Measurements from ENCODE around the gene RAN.
"Not testable (repeated sequence)": the region's sequence is repeated elsewhere in the genome, so short reads cannot be mapped to it uniquely, and the experiment has no call there.

Gene RAN

DNA sequence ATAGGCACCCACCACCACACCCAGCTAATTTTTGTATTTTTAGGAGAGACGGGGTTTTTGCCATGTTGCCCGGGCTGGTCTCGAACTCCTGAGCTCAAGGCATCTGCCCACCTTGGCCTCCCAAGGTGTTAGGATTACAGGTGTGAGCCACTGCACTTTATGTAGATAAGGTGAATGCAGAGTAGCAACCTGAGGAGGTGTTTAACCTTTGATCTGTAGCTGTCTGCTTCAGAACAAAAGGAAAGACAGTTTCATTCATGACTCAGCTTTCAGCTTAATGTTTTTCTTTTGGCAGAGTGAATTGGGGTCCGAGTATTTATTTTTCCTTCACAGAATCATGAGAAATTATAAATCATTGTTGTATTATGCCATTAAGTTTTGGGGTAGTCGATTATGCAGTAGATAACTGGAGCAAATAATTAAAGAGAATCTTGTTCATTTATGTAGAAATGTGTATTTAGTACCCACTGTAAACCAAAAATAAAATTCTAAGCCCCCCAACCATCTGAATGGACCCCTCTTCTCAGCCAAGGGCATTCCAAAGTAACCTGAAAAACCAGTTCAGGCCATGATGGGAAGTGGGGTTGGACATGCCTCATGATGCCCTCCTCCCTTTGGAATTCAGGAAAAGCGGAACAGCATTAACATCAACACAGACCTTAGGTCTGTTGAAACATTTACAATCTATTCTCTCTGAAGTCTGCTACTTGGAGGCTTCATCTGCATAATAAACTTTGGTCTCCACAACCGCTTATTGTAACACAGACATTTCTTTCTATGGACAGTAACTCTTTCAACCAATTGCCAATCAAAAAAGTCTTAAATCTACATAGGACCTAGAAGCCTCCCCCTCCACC lies 22.1 kb upstream of the RAN start:
- no peak for DNase-seq

DNA sequence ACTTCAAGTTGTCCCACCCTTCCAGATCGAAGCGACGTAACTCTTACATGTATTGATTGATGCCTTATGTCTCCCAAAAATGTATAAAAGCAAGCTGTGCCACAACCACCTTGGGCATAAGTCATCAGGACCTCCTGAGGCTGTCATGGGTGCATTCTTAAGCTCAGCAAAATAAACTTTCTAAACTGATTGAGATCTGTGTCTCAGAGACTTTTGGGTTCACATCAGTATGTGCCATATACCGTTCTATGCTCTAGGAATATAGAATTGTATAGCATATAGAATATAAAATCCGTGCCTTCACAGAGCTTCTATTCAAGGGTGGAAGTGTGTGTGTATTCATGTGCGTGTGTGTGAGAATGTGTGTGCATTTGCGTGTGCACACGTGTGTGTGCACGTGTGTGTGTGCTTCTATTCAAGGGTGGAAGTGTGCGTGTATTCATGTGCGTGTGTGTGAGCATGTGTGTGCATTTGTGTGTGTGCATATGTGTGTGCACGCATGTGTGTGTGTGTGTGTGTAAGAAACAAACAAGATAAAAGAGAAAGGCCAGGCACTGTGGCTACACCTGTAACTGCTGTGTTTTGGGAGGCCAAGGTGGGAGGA lies 21.3 kb upstream of the RAN start:
- DNase-seq: no peak

DNA sequence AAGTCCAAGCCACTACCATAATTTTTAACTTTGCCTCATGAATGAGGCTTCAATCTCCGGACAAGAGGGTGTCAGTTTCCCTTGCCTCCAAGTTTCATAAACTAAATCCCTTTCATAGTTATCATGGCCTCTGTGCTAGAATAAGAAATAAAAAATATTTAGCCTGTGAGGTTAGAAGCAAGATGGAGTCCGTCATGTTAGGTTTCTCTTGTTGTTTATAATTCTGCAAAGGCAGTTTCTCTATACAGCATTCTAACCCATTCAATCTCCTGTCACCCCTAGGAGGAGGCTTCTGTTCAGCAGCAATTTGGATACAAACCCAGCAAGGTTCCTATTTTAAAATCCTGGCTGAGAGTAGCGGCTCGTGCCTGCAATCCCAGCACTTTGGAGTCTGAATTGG lies 15.8 kb upstream of the RAN start:
- DNase-seq: no peak

DNA sequence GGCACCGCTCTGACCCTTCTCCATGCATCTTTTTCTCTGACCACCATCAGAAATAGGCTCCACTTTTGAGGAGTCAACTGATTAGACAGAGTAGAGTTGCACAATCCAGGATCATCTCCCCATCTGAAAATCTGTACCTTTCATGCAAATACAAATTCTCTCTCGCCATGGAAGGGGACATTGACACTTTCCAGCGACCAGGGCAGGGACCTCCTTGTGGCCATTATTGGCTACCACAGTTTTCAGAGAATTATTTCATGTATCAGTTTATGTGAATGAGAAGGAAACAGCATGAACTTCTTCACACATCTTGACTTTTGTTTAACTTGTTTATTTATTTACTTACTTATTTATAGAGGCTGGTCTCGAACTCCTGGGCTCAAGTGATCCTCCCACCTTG lies 13.8 kb upstream of the RAN start:
- no peak for DNase-seq

DNA sequence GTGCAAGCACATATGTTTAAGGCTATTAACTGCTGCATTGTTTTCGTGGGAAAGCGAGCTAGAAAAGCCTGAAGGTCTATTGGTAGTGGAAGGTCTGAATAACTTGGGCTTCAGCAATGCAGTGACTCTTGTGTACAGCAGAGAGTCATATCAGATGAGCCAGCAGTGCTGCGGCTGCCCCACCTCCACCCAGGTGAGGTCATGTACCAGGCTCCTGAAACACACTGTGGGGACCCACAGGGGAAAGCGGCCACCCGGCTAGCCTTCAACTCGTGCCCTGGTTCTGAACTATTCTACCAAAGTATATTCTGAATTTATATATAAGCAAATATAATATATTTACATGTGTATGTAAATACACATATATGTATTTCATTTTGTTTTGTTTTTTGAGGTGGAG lies 12.7 kb upstream of the RAN start:
- no peak for DNase-seq

DNA sequence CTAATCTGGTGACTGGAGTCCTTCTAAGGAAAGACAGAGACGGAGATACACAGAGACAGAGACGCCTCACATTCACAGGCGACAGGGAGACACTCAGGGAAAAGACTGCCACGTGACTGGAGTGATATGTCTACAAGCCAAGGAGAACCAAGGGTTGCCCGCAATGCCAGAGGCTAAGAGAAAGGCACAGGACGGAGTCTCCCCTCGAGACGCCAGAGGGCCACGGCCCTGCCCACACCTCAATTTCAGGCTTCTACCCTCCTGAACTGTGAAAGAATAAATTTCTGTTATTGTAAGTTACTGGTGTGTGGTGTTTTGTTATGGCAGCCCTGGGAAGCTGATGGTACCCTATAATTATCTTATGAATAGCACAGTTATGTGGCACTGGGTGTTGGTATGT lies 11.6 kb upstream of the RAN start:
- no peak for DNase-seq

DNA sequence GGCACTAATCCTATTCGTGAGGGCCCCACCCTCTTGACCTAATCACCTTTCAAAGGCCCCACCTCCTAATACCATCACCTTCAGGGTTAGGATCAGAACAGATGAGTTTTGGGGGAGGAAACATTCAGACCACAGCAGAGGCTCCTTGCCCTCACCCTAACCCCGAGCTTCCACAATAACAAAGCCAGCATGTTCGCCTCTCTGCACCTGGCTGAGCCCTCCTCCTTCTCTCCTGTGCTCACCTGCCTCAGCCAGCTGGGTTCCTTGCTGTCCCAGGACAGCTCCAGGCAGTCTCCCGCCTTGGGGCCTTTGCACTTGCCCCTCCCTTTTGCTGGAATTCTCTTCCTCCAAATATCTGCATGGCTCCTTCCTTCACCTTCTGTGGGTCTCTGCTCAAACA lies 9.7 kb upstream of the RAN start:
- no peak for DNase-seq

DNA sequence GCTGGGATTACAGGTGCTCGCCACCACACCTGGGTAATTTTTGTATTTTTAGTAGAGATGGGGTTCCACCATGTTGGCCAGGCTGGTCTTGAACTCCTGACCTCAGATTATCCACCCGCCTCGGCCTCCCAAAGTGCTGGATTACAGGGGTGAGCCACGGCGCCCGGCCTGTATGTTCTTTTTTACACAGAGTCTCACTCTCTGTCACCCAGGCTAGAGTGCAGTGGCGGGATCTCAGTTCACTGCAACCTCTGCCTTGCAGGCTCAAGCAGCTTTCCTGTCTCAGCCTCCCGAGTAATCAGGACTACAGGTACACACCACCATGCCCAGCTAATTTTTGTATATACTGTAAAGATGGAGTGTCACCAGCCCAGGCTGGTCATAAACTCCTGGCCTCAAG lies 9.1 kb upstream of the RAN start:
- not testable (repeated sequence) for DNase-seq

DNA sequence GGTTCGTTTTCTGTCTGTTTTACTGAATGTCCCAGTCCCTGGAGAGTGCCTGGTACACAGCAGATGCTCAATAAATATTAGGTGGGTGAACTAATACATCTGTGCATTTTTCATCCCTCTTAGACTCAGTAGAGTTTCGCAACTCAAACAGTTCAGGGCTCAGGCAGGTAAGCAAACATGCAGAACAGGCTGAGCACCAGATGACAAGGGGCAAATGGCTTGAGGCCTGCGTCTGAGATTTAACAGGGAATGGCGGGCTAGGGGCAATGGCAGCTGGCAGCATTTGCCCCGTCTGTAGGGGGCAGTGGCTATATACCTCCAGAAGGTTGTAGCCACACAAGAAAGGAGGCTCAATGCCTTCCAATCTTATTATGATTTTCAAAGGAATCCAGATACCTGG lies 8.6 kb upstream of the RAN start:
- no peak for DNase-seq

DNA sequence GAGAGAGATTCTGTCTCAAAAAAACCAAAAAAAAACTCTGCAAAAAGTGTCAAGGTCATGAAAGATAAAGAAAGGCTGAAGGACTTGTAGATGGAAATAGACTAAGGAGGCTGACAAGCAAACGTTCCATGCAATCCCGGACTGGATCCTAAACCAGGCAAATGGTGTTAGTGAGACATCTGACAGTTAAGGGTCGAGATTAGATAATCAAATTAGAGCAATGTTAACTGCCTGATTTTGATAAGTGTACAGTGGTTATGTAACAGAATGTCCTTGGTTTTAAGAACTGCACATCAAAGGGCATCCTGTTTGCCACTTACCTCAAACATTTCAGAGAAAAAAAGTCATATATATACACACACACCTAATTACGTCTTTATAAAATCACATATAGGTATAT lies 3.5 kb upstream of the RAN start:
- no peak for DNase-seq

DNA sequence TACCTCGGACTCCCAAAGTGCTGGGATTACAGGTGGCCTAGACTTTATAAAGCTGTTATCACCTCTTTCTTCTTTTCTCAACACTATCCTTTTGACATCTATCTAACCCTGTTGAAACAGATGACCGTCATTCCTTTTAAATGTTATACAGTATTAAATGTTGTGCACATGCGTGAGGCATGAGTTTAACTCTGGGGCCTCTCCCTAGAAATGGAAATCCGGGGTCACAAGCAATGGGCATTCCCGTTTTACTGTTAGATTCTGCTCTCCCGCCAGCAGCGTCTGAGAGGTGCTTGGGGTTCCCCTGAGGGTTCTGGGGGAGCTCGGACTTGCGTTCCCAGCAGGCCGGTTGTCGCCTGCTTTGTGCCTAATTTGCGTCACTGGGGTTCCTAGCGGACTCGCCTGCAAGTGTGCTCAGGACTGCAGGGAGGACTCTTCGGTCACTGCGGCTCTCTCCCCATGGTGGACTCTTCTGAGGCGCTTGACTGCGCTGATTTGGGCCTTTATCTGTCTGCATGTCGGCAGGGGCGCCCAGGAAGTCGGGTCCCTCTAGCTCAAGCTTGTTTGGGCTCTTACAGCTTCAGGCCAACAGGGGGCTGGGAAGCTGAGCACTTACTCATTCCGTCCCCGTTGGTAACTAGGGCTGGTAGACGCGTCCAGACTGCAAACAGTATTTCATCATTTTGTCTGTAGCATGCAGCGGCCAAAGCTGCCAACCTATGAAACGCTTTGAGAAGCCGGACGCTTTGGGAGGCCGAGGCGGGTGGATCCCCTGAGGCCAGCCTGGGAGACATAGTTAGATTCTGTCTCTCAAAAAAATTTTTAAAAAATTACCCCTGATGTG lies 1.2 kb upstream of the RAN start:
- DNase-seq: peak; percentile 59

DNA sequence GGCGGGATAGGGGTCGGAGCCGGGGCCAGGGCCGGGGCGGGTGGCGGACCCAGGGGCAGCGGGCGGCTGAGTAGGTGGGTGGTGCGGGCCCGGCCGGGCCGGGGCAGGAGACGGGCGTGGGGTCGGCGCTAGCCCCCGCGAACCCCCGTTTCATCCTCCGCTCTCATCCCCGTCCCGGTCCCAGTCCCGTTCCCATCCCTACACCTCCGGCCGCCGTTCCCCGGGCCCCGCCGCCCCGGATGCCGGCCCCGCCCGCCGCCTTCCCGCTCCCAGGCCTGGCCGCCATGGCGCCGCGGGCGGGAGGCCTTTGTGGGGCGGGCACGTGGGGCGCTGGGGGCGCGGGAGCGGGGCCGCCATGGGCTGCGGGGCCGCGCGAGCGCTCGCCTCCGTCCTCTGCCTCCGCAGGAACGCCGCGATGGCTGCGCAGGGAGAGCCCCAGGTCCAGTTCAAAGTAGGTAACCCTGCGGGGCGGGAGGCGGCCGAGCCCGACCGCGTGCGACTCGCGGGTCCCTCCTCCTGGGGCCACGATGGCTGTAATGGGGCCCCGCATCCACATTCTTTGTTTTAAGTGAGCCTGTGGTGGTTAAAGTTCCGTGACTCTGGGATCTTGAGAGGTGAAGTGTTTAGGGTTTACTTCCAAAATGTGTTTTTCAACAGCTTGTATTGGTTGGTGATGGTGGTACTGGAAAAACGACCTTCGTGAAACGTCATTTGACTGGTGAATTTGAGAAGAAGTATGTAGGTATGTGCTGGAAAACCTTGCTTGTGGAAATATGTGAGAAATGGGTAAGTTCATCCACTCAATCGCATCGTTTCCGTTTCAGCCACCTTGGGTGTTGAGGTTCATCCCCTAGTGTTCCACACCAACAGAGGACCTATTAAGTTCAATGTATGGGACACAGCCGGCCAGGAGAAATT lies 572 bp downstream of the RAN start:
- DNase-seq: peak; percentile 72

DNA sequence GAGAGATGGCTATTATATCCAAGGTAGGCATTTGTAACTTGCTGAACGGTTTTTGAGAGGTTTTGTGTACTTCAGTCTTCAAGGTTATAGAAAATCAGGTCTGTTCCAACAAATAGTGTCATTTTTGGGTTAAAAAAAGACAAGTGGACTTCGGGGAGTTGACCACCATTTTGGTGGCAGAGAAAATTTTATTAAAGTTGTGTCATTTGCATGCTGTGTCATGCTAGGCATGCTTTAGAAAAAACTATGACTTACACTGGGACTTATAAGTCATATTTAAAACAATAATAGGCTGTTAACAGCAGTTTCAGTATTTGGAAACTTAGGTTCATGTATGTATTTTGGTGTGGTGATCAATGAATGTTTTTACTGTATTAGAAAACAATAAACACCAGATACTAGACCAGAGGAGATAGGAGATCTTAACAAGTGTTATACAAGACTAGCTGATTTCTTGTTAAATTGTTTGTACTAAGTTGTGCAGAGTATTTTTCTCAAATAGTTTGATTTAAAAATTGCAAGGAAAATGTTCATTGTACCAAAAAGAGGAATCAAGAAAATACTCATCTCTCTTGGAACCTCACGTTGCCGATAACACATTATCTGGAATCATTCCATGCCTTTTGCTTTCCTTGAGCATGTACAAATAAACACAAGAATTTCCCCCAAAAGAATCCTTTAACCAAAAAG lies 1.4 kb downstream of the RAN start:
- DNase-seq: no peak

DNA sequence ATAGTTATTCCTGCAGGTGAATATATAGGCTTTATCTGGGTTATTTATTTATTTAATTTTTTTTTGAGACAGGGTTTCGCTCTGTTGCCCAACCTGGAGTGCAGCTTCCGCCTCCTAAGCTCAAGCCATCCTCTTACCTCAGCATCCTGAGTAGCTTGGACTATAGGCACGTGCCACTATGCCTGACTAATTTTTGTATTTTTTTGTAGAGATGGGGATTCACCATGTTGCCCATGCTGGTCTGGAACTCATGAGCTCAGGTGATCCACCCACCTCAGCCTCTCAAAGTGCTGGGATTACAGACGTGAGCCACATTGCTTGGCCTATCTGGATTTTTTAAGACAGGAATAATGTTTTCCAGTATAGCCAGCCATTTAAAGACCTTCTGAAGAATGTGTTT lies 2.0 kb downstream of the RAN start:
- no peak for DNase-seq

DNA sequence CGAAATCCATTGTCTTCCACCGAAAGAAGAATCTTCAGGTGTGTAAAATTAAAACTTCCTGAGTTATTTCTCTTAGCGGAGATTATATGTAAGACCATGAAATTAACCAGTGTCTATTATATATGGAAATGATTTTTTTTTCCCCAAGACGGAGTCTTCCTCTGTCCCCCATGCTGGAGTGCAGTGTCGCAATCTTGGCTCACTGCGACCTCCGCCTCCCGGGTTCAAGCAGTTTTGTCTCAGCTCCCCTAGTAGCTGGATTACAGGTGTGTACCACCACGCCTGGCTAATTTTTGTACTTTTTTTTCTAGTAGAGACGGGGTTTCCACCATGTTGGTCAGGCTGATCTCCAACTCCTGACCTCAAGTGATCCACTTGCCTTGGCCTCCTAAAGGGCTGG lies 2.8 kb downstream of the RAN start:
- DNase-seq: no peak

DNA sequence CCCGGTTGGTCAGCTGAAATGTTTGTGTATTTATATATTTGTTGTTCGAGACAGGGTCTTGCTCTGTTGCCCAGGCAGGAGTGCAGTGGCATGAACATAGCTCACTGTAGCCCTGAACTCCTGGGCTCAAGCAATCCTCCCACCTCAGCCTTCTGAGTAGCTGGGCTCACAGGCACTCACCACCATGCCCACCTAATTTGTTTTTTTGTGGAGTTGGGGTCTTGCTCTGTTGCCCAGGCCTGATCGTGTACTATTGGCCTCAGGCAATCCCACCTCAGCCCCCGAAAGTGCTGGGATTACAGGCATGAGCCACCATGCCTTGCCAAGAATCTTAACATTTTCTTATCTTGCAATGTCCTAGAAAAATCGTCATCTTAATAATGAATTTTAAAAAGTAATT lies 3.3 kb downstream of the RAN start:
- no peak for DNase-seq

DNA sequence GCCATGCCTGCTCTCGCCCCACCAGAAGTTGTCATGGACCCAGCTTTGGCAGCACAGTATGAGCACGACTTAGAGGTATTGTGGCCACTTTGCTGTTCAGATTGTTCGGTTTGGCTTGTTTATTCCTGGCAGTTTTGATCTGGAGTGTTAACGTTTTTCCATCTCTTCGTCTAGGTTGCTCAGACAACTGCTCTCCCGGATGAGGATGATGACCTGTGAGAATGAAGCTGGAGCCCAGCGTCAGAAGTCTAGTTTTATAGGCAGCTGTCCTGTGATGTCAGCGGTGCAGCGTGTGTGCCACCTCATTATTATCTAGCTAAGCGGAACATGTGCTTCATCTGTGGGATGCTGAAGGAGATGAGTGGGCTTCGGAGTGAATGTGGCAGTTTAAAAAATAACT lies 3.8 kb downstream of the RAN start:
- not testable (repeated sequence) for DNase-seq

DNA sequence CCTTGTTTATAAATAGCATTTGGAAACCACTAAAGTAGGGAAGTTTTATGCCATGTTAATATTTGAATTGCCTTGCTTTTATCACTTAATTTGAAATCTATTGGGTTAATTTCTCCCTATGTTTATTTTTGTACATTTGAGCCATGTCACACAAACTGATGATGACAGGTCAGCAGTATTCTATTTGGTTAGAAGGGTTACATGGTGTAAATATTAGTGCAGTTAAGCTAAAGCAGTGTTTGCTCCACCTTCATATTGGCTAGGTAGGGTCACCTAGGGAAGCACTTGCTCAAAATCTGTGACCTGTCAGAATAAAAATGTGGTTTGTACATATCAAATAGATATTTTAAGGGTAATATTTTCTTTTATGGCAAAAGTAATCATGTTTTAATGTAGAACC lies 4.4 kb downstream of the RAN start:
- no peak for DNase-seq

DNA sequence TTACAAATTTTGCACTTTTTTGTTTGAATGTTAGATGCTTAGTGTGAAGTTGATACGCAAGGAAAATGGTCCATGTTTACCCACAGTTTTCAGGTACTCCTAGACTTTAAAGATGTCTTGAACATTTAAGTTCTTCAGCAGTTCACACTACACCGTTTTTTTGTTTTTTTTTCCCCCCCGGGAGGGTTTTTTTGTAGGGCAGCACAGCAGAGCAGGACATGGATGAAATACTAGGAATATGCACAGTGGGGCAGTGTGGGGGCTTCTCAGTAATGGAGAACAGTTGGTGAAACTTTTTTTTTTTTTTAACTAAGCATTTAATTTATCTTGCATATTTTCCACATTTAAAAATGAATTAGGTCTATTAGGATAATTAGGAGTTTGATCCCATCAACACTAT lies 4.9 kb downstream of the RAN start:
- no peak for DNase-seq

DNA sequence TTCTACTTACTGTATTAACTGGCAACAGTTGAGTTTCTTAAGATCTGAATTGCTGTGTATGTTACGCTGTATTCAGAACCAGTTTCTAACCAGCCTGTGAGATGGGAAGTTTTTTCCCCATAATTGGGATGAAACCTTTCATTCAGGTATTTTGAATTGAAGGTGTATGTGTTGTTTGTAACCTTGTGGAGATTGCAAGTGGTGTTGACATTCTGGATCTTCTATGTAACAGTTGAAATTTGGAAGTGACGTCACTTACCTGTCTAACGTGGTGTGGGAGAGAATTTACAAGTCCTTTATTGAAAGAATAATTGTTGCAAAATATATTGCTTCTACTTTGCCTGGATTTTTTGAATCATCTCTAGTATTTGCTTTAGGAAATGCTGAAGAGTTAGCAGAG lies 5.5 kb downstream of the RAN start:
- no peak for DNase-seq

DNA sequence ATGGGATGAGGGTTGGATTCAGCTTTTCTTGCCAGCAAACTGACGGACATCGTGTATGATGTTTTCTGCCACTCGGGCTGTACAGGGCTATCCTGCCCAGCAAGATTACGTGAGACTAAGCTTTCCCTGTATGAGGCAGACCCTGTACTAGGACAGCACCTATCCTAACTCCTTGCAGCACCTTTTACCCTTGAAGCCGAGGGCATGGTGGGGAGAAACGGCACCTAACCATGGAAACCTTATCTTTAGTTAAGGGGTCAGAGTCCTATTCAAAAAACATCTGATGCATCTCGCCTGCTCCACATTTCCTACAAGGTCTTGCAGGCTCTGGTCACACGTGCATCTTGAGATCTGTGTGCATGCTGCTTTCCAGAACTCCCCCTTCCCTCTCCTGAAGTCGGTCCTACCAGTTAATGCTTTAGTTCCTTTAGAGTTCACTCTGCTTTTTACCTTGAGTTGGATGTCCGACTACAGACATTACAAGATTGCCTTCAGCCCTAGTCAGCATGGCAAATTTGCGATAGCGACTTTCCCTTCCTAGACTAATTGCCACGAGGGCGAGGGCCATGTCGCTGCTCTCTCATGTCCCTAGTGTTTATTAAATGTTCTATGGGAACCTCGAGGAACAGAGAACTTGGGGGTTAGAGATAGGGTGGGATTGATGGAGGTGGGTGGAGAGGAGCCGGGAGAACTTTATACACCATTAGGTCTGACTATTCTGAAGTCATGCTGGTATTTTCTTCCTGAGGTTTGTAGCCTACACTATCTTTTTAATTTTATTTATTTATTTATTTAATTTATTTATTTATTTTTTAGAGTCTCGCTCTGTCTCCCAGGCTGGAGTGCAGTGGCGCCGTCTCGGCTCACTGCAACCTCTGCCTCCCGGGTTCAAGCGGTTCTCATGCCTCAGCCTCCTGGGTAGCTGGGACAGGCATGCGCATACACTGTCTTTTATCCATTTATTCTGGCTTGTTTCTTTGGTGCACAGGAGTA lies 6.6 kb downstream of the RAN start:
- DNase-seq: no peak

All from activated CD4-positive, CD25-positive, alpha-beta regulatory T cell treated with anti-CD3 and anti-CD28 coated beads, Interleukin-2, amount 50 U/mL, for 72 hours (primary cell).